ENCODE measurements around the gene GOLGA6L1.
"Not testable (repeated sequence)": the region's sequence is repeated elsewhere in the genome, so short reads cannot be mapped to it uniquely, and the experiment has no call there.

Gene GOLGA6L1

GRCh38 chr15:23136722-23137121 lies at the start of gene GOLGA6L1:
TSS of gene GOLGA6L1 (minus strand) at chr15:23136822. CDS start at chr15:23136731, 91 bp downstream.
- DNase-seq (ENCODE audit: low read depth): not testable (repeated sequence)

GRCh38 chr15:23181201-23181600 lies 44.6 kb upstream of the GOLGA6L1 start:
- DNase-seq (ENCODE audit: low read depth): not testable (repeated sequence)

- DNase-seq (ENCODE audit: low read depth): not testable (repeated sequence)
Observed at GRCh38 chr15:23180547-23180927, 43.9 kb upstream of the GOLGA6L1 start.

- DNase-seq (ENCODE audit: low read depth): not testable (repeated sequence)
Observed at GRCh38 chr15:23179768-23180546, 43.3 kb upstream of the GOLGA6L1 start.

GRCh38 chr15:23176683-23177082 lies 40.1 kb upstream of the GOLGA6L1 start:
- not testable (repeated sequence) for DNase-seq (ENCODE audit: low read depth)

- DNase-seq (ENCODE audit: low read depth): not testable (repeated sequence)
Observed at GRCh38 chr15:23175606-23176005, 39.0 kb upstream of the GOLGA6L1 start.

- not testable (repeated sequence) for DNase-seq (ENCODE audit: low read depth)
Observed at GRCh38 chr15:23174609-23175140, 38.1 kb upstream of the GOLGA6L1 start.

- DNase-seq (ENCODE audit: low read depth): not testable (repeated sequence)
Observed at GRCh38 chr15:23132787-23133186, 3.8 kb downstream of the GOLGA6L1 start.

- DNase-seq (ENCODE audit: low read depth): no peak
Observed at GRCh38 chr15:23118208-23118607, 18.4 kb downstream of the GOLGA6L1 start.

GRCh38 chr15:23095796-23096195 lies 40.8 kb downstream of the GOLGA6L1 start:
- DNase-seq (ENCODE audit: low read depth): no peak

GRCh38 chr15:23083115-23083514 lies 53.5 kb downstream of the GOLGA6L1 start:
- no peak for DNase-seq (ENCODE audit: low read depth)

GRCh38 chr15:23081996-23082737 lies 54.5 kb downstream of the GOLGA6L1 start:
- not testable (repeated sequence) for DNase-seq (ENCODE audit: low read depth)

GRCh38 chr15:23081271-23081670 lies 55.4 kb downstream of the GOLGA6L1 start:
- DNase-seq (ENCODE audit: low read depth): no peak

- DNase-seq (ENCODE audit: low read depth): no peak
Observed at GRCh38 chr15:23079766-23080165, 56.9 kb downstream of the GOLGA6L1 start.
